Omental fat pad (tissue), 4 donors: Measurements from ENCODE around the gene MTCL1. TPM values are rescaled to one million over a fixed set of nuclear protein-coding genes. Genes with fewer than 3 reads are reported as not detected.

Experiments used
- ATAC-seq: fragments of 150-250 bp; one replicate; pipeline ENCODE4 v1.9.1; 2016; ENCODE audit warnings: mild to moderate bottlenecking, moderate library complexity; ENCODE audit not compliant: low FRiP score
- DNase-seq: peaks from one replicate; pipeline ENCODE4 v3.0.0-alpha.2; 2019; ENCODE audit warnings: low spot score
- total RNA-seq, 4 donors: library from RNA; depleted of rRNA; stranded (reverse); fragments of >200 nt; gene quantifications; one replicate each; pipeline ENCODE4 v1.1.0, GENCODE V29; 2016
- TF ChIP-seq, protein P1 (sequence below), 3 donors: fragments of 450-650 bp; IDR thresholded peaks; one replicate each; pipeline ENCODE4 v1.5.1; 2016 to 2017; ENCODE audit warnings: antibody characterized with exemption in 3 of 3, mild to moderate bottlenecking in 3 of 3, moderate library complexity in 2 of 3

Gene MTCL1
- total RNA-seq, 4 donors from 2014 or later, result 1.6 to 3.5 (median 2.0) TPM

DNA sequence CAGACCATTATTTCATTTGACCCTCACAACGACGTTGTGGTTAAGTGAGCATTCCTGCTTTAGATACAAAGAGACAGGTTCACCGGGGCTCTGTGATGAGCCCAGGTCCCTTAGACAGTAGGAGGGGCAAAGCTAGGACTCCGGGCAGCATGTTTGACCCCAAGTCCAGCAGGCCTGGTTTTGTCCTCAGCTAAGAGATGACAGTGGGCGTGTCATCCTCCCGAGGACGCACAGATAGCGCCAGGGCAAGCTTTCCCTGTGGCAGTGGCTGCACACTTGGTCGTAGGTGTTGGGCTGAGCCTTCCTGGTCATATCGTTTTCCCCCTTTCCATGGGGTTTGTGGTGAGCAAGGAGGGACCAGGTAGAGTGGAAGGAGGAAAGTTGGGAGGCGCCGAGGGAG, 76.3 kb downstream of the MTCL1 start:
- DNase-seq (no peak), ATAC-seq (no peak)
- TF ChIP-seq, protein P1, sequence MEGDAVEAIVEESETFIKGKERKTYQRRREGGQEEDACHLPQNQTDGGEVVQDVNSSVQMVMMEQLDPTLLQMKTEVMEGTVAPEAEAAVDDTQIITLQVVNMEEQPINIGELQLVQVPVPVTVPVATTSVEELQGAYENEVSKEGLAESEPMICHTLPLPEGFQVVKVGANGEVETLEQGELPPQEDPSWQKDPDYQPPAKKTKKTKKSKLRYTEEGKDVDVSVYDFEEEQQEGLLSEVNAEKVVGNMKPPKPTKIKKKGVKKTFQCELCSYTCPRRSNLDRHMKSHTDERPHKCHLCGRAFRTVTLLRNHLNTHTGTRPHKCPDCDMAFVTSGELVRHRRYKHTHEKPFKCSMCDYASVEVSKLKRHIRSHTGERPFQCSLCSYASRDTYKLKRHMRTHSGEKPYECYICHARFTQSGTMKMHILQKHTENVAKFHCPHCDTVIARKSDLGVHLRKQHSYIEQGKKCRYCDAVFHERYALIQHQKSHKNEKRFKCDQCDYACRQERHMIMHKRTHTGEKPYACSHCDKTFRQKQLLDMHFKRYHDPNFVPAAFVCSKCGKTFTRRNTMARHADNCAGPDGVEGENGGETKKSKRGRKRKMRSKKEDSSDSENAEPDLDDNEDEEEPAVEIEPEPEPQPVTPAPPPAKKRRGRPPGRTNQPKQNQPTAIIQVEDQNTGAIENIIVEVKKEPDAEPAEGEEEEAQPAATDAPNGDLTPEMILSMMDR (IDR thresholded peaks at IDR 0.05), result no peak

DNA sequence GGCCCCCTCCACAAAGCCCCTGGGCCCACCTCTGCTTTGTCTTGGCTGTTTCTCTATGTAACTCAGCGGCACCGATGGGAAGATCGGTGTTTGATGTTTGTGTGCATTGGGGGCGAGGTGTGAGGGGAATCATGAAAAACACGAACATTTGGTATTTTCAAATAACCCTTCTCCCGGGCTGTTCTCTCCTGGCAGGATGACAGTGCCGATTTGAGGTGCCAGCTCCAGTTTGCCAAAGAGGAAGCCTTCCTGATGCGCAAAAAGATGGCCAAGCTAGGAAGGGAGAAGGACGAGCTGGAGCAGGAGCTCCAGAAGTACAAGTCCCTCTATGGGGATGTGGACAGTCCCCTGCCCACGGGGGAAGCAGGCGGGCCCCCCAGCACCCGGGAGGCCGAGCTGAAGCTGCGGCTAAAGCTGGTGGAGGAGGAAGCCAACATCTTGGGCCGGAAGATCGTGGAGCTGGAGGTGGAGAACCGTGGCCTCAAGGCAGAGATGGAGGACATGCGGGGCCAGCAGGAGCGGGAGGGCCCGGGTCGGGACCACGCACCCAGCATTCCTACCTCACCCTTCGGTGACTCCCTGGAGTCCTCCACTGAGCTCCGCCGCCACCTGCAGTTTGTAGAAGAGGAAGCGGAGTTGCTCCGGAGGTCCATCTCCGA, 78.1 kb downstream of the MTCL1 start:
- DNase-seq (no peak), ATAC-seq (no peak)
- TF ChIP-seq, protein P1 (IDR thresholded peaks at IDR 0.05), result no peak

DNA sequence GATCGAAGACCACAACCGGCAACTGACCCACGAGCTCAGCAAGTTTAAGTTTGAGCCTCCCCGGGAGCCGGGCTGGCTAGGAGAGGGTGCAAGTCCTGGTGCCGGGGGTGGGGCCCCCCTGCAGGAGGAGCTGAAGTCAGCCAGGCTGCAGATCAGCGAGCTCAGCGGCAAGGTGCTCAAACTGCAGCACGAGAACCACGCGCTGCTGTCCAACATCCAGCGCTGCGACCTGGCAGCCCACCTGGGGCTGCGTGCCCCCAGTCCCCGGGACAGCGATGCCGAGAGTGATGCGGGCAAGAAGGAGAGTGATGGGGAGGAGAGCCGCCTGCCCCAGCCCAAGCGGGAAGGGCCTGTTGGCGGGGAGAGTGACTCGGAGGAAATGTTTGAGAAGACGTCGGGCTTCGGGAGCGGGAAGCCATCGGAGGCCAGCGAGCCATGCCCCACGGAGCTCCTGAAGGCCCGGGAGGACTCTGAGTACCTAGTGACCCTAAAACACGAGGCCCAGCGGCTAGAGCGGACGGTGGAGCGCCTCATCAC, 78.7 kb downstream of the MTCL1 start:
- TF ChIP-seq, protein P1 (IDR thresholded peaks at IDR 0.05), result no peak
- ATAC-seq (no peak), DNase-seq (no peak)

DNA sequence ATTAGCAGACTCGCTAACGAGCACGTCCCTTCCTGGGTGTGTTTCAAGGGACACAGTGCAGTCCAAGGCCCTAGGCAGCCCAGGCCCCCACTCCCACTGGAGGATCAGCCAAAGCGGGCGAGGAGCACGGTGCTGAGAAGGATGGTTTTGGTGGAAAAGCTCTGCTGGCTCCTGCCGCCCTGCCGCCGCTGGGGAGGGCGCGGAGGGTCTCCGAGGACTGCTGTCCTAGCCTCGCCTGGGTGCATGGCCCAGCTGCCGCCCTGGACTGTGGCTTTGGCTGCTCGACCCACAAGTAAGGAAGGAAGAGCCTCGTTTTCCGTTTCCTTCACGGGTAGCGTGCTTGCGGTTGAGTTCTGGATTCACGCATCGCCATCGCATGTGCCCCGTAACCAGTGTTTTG, 79.9 kb downstream of the MTCL1 start:
- TF ChIP-seq, protein P1 (IDR thresholded peaks at IDR 0.05), result no peak
- ATAC-seq (no peak), DNase-seq (no peak)

DNA sequence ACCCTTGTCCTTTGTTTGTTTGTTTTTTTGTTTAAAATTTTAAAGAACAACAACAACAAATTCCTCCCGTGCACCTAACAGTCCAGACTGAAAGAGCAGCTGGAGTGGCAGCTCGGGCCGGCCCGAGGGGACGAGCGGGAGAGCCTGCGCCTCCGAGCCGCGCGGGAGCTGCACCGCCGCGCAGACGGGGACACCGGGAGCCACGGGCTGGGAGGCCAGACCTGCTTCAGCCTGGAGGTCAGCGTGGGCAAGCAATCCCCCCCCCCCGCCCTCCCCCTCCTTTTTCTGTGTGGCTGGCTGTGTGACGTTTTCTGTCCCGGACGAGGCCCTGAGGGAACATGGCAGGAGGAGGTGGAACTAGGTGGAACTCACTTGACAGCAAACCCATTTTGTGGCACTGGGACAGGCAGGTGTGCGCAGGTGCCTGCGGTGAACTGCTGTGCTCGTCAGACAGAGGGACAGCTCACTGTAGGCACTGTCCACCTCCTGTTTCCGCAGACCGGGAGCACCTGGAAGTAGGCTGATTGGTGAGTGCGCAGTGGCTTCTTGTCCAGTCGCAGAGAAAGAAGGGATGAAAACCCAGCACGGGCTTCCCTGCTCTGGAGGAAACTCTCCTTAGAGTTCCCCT, 80.6 kb downstream of the MTCL1 start:
- ATAC-seq (no peak), DNase-seq (no peak)
- TF ChIP-seq, protein P1 (IDR thresholded peaks at IDR 0.05), result no peak

DNA sequence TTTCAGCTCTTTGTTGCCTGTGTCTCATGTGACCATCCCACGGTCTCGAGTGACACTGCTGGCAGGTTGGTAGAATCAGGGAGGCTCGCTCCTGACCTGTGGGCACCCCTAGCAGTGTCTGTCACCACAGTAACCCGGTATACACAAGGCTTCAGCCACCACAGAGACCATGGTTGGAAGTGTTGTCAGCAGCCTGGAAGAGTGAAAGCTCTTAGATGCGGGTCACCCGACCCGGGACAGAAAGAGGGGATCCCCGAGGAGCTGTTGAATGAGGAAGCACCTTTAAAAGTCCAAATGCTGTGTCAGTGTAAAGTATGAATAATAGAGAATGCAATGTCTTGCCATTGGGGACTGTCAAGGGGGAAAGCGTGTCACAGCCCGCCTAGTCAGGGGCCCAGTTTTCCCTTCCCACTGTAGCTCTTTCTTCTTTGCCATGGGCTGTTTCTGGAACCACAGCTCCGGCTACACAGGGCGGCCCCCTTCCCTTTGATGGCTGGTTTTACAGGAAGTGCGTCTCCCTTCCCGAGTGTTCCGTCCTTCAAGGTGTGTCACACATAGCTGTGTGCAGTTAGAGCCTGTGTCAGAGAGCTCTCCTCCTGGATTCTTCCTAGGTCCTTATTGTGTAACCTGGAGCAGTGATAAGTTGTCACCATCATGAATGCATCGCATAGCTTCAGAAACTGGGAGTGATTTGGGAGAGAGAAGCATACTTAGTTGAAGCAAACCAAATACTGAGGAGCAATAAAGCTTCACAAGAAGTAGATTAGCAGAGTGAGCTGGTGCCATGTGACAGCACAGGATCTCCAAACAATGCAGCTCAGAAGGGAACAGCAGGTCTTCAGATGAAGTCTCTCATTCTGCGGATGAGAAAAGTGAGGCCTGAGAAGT, 81.4 kb downstream of the MTCL1 start:
- TF ChIP-seq, protein P1 (IDR thresholded peaks at IDR 0.05), result no peak
- DNase-seq (no peak), ATAC-seq (no peak)
